Heart right ventricle (tissue), 16 donors: ENCODE data around the gene CDH13. TPM values are rescaled to one million over a fixed set of nuclear protein-coding genes. Genes with fewer than 3 reads are reported as not detected.

Source experiments
- ATAC-seq, 8 donors: fragments of 200-7000 bp; cut with Tn5 transposase; one replicate each; pipeline ENCODE4 v1.9.1; 2020; ENCODE audit warnings: mild to moderate bottlenecking in 8 of 8, moderate library complexity in 8 of 8, moderate number of reproducible peaks in 1 of 8
- DNase-seq, 2 donors: peaks; one replicate each; pipeline ENCODE4 v3.0.0-alpha.2; 2020
- H3K27ac ChIP-seq, 10 donors: fragments of 200-600 bp; sonication (generic) in 2 of 10; one replicate each; pipeline versions ENCODE4 v1.5.0 to v1.8.0; 2020 to 2022; ENCODE audit warnings: mild to moderate bottlenecking in 3 of 10
- H3K27me3 ChIP-seq, 7 donors: fragments of 200-600 bp; one replicate each; pipeline ENCODE4 v1.8.0; 2021 to 2022; ENCODE audit warnings: mild to moderate bottlenecking in 2 of 7
- H3K36me3 ChIP-seq, 9 donors: fragments of 200-600 bp; sonication (generic) in 1 of 9; one replicate each; pipeline versions ENCODE4 v1.5.0 to v1.8.0; 2020 to 2022; ENCODE audit warnings: mild to moderate bottlenecking in 2 of 9
- H3K4me1 ChIP-seq, 9 donors: fragments of 200-600 bp; sonication (generic) in 1 of 9; one replicate each; pipeline versions ENCODE4 v1.5.0 to v1.8.0; 2020 to 2022; ENCODE audit warnings: mild to moderate bottlenecking in 4 of 9
- H3K4me3 ChIP-seq, 10 donors: fragments of 200-600 bp; sonication (generic) in 2 of 10; one replicate each; pipeline versions ENCODE4 v1.5.0 to v1.8.0; 2020 to 2022; ENCODE audit warnings: mild to moderate bottlenecking in 7 of 10, moderate library complexity in 2 of 10
- H3K9me3 ChIP-seq, 11 donors: fragments of 200-600 bp in 10 of 11; sonication (generic) in 2 of 11; one replicate each; pipeline versions ENCODE4 v1.5.0 to v1.8.0; 2013 to 2022; ENCODE audit warnings: mild to moderate bottlenecking in 2 of 11, control low read depth in 1 of 11, moderate library complexity in 1 of 11
- WGBS, 2 donors: extraction: QIAGEN DNeasy Blood & Tissue Kit; methylation state at CpG; one replicate each; pipeline ENCODE4 v1.1.7; 2013; ENCODE audit warnings: inconsistent platforms in 1 of 2; 5-methylcytosine and 5-hydroxymethylcytosine counted together
- intact Hi-C, 10 donors: fragments of 100-400 bp; cut with DNase I; formaldehyde crosslinking; loops; one replicate each; pipeline versions ENCODE4 v1.11.1 to v1.14.2; 2022
- polyA plus RNA-seq, 2 donors: library from polyadenylated mRNA; stranded (reverse); fragments of 200-250 nt; gene quantifications; one replicate each; pipeline ENCODE4 v1.2.3, GENCODE V29; 2013
- total RNA-seq, 10 donors: library from RNA; stranded (reverse); fragmentation: NEBNext Ultra II Directional in 3 of 10; extraction: Animal tissue kit (Norgen Biotek cat#: 25700) in 3 of 10; gene quantifications; one replicate each; pipeline versions ENCODE4 v1.2.1 to v1.2.4, GENCODE V29; 2021 to 2023
- TF ChIP-seq, protein P1 (sequence below), 9 donors: fragments of 200-600 bp; sonication (generic) in 2 of 9; IDR thresholded peaks; one replicate each; pipeline versions ENCODE4 v1.5.0 to v1.8.0; 2021 to 2022; ENCODE audit warnings: antibody characterized with exemption in 9 of 9, mild to moderate bottlenecking in 5 of 9, moderate library complexity in 1 of 9
- donor health status: Arrhythmogenic right ventricular cardiomyopathy.
- donor health status: ischemic (EF 13 %, LVEDD 7.1; RV severe dilation, severe dysfunction).
- donor health status: healthy with polysubstance abuse.
- donor health status: DM: no; HTN: yes; CAD: no.
- donor health status: DM: no; HTN: no; CAD: no.
- donor health status: ischemic (EF 25% LVEDD 6.9; RV normal size, moderate dysfunction).
- donor health status: ischemic (EF 25% LVEDD 5.7; RV mildly dilated, moderate dysfunction).
- donor health status: healthy.
- donor health status: DM: yes; HTN: yes; CAD: no.
- donor health status: Ischemic cardiomyopathy.
- donor health status: ischemic (EF 35%, LVEDD 5.7; RV mildly dilated, moderate dysfunction).
- donor health status: nonischemic (EF 11% LVEDD 7.7; RV severe dilation, severe dysfunction).
- donor health status: DM: yes; HTN: yes; CAD: no.
- donor health status: PGD.
- donor health status: ischemic (EF 29% LVEDD 5.4; RV normal size, mild dysfunction).
- donor health status: nonischemic (EF 23%, LVEDD 6.1; RV moderate dilation, normal function).

CDH13 gene
- total and polyA plus RNA-seq, 12 donors: 15.5 to 221 (median 168) TPM

DNA sequence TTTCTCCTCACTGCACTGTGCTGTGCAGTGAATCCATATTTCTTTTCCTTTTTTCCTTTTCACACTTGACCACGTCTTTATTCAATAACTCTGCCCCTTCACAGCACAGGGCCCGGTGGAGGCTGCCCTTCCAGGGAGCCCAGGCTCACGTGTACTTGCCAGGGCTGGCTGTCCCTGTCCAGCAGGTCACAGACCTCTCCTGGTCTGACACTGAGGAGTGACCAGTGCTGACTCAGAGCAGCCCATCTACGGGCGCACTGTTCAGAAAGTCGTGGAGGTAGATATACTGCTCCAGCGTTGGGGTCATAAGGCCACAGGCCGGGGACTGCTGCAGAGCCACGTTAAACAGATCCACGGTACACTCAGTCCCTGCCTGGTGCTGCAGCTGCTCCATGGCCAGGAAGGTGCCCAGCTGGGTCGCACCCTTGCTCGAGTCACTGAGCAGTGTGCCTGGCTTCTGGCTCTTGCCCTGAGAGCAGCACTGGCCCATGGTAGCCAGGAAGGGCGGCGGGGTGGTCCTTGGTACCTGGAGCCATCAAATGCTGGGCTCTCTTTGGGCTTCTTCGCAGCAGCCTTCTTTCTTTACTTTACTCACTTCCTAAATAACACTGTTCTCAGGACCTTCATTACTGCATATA, 531.7 kb downstream of the CDH13 start:
- TF ChIP-seq, protein P1, sequence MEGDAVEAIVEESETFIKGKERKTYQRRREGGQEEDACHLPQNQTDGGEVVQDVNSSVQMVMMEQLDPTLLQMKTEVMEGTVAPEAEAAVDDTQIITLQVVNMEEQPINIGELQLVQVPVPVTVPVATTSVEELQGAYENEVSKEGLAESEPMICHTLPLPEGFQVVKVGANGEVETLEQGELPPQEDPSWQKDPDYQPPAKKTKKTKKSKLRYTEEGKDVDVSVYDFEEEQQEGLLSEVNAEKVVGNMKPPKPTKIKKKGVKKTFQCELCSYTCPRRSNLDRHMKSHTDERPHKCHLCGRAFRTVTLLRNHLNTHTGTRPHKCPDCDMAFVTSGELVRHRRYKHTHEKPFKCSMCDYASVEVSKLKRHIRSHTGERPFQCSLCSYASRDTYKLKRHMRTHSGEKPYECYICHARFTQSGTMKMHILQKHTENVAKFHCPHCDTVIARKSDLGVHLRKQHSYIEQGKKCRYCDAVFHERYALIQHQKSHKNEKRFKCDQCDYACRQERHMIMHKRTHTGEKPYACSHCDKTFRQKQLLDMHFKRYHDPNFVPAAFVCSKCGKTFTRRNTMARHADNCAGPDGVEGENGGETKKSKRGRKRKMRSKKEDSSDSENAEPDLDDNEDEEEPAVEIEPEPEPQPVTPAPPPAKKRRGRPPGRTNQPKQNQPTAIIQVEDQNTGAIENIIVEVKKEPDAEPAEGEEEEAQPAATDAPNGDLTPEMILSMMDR (IDR thresholded peaks at IDR 0.05): no peak
- Histone ChIP-seq H3K9me3 (peaks cover 0 to 4% (median 0%) of the 10 kb centered on the region in 11 donors), H3K4me3 (no peak overlapping the region), H3K4me1 (no peaks in the 10 kb centered on the region), H3K27me3 (no peaks in the 10 kb centered on the region), H3K27ac (no peak overlapping the region), H3K36me3 (no peaks in the 10 kb centered on the region)
- DNase-seq (no peak), ATAC-seq (no peak)
- intact Hi-C loops: no loop called here
- 85 to 86% methylated on average over 15 of the region's 15 CpGs for WGBS, 2 donors

DNA sequence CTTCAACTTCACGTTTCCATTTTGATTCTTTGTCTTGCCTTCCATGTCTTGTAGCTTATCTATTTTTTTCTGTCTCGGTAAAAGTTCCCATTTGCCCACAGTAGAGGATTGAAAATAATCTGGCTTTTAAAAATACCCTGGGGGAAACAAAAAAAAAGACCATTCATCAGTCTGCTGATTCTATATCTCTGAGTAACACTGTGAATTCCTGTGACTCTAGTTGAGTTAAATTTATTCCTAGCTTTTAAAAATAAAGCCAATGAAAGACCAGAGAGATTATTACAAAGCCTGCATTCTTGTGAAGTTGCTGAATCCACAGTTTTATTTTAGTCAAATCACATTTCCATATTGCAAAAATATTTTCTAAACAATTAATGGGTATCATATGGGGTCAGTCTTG, 532.3 kb downstream of the CDH13 start:
- H3K36me3 ChIP-seq: no peaks in the 10 kb centered on the region
- DNase-seq (no peak), ATAC-seq (no peak)
- H3K4me1 ChIP-seq: no peaks in the 10 kb centered on the region
- no peak overlapping the region for H3K4me3 ChIP-seq
- TF ChIP-seq, protein P1 (IDR thresholded peaks at IDR 0.05): no peak
- no peak overlapping the region for H3K27ac ChIP-seq
- intact Hi-C loops: no loop called here
- 55 to 60% methylated on average over 2 of the region's 2 CpGs for WGBS, 2 donors
- H3K9me3 ChIP-seq: peaks cover 0 to 4% (median 0%) of the 10 kb centered on the region in 11 donors
- no peaks in the 10 kb centered on the region for H3K27me3 ChIP-seq

DNA sequence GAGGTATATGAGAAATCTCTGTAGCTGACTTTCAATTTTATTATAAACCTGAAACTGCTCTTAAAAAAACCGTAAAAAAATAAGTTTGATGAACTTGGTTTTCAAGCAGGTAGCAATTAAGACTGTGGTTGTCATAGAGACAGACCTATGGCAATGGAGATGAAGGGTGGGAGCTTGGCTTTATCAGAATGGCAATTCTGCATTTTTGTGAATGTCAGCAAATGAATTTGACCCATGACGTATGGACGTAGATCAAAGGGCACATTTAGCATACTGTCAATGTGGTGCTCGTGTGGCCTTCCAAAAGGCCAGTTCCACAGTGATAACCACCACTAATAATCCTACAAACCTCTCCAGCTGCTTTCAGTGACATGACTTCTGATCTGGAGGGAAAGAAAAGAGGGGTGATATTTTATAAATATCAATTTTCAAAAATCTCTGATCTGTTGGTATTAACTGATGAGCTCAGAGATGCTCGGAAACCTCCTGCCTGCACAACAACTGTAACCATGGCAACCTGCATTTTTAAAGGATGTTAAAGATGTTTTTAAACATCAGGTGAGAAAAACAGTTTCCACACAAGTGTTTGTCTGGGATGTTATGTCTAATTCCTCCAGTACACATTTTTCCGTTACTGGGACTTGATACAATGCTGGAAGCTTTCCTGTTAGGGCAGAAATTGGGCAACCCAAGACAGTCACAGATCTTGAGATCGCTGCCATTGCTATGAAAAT, 533.7 kb downstream of the CDH13 start:
- Histone ChIP-seq H3K27me3 (no peaks in the 10 kb centered on the region), H3K4me1 (no peaks in the 10 kb centered on the region), H3K9me3 (no peaks in the 10 kb centered on the region), H3K4me3 (no peak overlapping the region), H3K36me3 (no peaks in the 10 kb centered on the region), H3K27ac (no peak overlapping the region)
- ATAC-seq: no peak
- 86 to 87% methylated on average over 7 of the region's 7 CpGs for WGBS, 2 donors
- no peak for DNase-seq
- TF ChIP-seq, protein P1 (IDR thresholded peaks at IDR 0.05): no peak
- intact Hi-C loops: loop anchor here in 1 of 10 donors (1.0 kb wide), 1 partner anchor 16 kb away; no protein-coding TSS in a partner anchor

DNA sequence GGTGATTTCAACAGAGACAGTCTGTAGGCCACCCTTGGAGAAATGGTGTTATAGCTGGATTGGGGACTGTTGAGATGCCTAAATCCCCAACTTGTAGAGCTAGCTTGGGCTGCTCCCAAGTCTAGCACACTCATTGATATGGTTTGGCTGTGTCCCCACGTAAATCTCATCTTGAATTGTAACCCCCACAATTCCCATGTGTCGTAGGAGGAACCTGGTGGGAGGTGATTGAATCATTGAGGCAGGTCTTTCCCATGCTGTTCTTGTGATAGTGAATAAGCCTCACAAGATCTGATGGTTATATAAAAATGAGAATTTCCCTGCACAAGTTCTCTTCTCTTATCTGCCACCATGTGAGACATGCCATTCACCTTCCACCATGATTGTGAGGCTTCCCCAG, 536.0 kb downstream of the CDH13 start:
- H3K4me3 ChIP-seq: no peak overlapping the region
- WGBS, 2 donors: 85 to 90% methylated on average over 2 of the region's 2 CpGs
- TF ChIP-seq, protein P1 (IDR thresholded peaks at IDR 0.05): no peak
- H3K27ac ChIP-seq: no peak overlapping the region
- no peaks in the 10 kb centered on the region for H3K36me3 ChIP-seq
- no peak for DNase-seq
- intact Hi-C loops: no loop called here
- H3K4me1 ChIP-seq: no peaks in the 10 kb centered on the region
- H3K9me3 ChIP-seq: no peaks in the 10 kb centered on the region
- ATAC-seq: no peak
- H3K27me3 ChIP-seq: no peaks in the 10 kb centered on the region
